ENCODE data around the gene SHLD3.
"Not testable (repeated sequence)": the region's sequence is repeated elsewhere in the genome, so short reads cannot be mapped to it uniquely, and the experiment has no call there.

Gene SHLD3

GRCh38 chr5:65624571-65625555 lies at the start of gene SHLD3, which contains the start of gene TRAPPC13:
TSS of gene SHLD3 (plus strand) at chr5:65625027. CDS start at chr5:65629588, 4,561 bp downstream.
TSS of gene TRAPPC13 (plus strand) at chr5:65625027. CDS start at chr5:65625061, 34 bp downstream.
- DNase-seq (ENCODE audit: low read depth), result peak; percentile 46
- peak within 1 kb of the TSS; percentile 89 for H3K4me3 ChIP-seq (ENCODE audit: control insufficient read depth, low read depth, low read length)
- TF ChIP-seq CTCF (IDR thresholded peaks at IDR 0.05; ENCODE audit: control insufficient read depth, insufficient read depth, low read depth, low read length, missing control alignments), result no peak

GRCh38 chr5:65577141-65577540 lies 47.7 kb upstream of the SHLD3 start:
- no peak for DNase-seq (ENCODE audit: low read depth)
- H3K4me3 ChIP-seq (ENCODE audit: control insufficient read depth, low read depth, low read length), result no peak overlapping the region
- no peak for TF ChIP-seq CTCF (IDR thresholded peaks at IDR 0.05; ENCODE audit: control insufficient read depth, insufficient read depth, low read depth, low read length, missing control alignments)

GRCh38 chr5:65588694-65589093 lies 36.1 kb upstream of the SHLD3 start:
- no peak for DNase-seq (ENCODE audit: low read depth)
- H3K4me3 ChIP-seq (ENCODE audit: control insufficient read depth, low read depth, low read length), result no peak overlapping the region
- TF ChIP-seq CTCF (IDR thresholded peaks at IDR 0.05; ENCODE audit: control insufficient read depth, insufficient read depth, low read depth, low read length, missing control alignments), result no peak

GRCh38 chr5:65601761-65602160 lies 23.1 kb upstream of the SHLD3 start:
- not testable (repeated sequence) for H3K4me3 ChIP-seq (ENCODE audit: control insufficient read depth, low read depth, low read length); DNase-seq (ENCODE audit: low read depth)

GRCh38 chr5:65611524-65611923 lies 13.3 kb upstream of the SHLD3 start:
- no peak overlapping the region for H3K4me3 ChIP-seq (ENCODE audit: control insufficient read depth, low read depth, low read length)
- TF ChIP-seq CTCF (IDR thresholded peaks at IDR 0.05; ENCODE audit: control insufficient read depth, insufficient read depth, low read depth, low read length, missing control alignments), result no peak
- no peak for DNase-seq (ENCODE audit: low read depth)

GRCh38 chr5:65612298-65612907 lies 12.4 kb upstream of the SHLD3 start:
- TF ChIP-seq CTCF (IDR thresholded peaks at IDR 0.05; ENCODE audit: control insufficient read depth, insufficient read depth, low read depth, low read length, missing control alignments), result no peak
- DNase-seq (ENCODE audit: low read depth), result no peak
- no peak overlapping the region for H3K4me3 ChIP-seq (ENCODE audit: control insufficient read depth, low read depth, low read length)

GRCh38 chr5:65620021-65620420 lies 4.8 kb upstream of the SHLD3 start:
- no peak overlapping the region for H3K4me3 ChIP-seq (ENCODE audit: control insufficient read depth, low read depth, low read length)
- DNase-seq (ENCODE audit: low read depth), result no peak
- no peak for TF ChIP-seq CTCF (IDR thresholded peaks at IDR 0.05; ENCODE audit: control insufficient read depth, insufficient read depth, low read depth, low read length, missing control alignments)

GRCh38 chr5:65621961-65622360 lies 2.9 kb upstream of the SHLD3 start:
- DNase-seq (ENCODE audit: low read depth); H3K4me3 ChIP-seq (ENCODE audit: control insufficient read depth, low read depth, low read length): not testable (repeated sequence)
